ENCODE results near the gene IRX5.

Gene IRX5

GRCh38 chr16:54952195-54952594 is 21.5 kb downstream of the IRX5 start:
- no peak for DNase-seq

- DNase-seq = no peak
These were observed 22.8 kb downstream of the IRX5 start for GRCh38 chr16:54953461-54953860.

- DNase-seq = no peak
These were observed 23.6 kb downstream of the IRX5 start for GRCh38 chr16:54954220-54954619.

- DNase-seq = no peak
These were observed 25.1 kb downstream of the IRX5 start for GRCh38 chr16:54955757-54956156.

GRCh38 chr16:54957403-54958166 is 26.9 kb downstream of the IRX5 start:
- DNase-seq = no peak

- DNase-seq = no peak
These were observed 31.4 kb downstream of the IRX5 start for GRCh38 chr16:54962045-54962444.

GRCh38 chr16:54964239-54964638 is 33.6 kb downstream of the IRX5 start:
- DNase-seq = no peak

- no peak for DNase-seq
These were observed 34.8 kb downstream of the IRX5 start for GRCh38 chr16:54965464-54965863.

GRCh38 chr16:54968011-54968410 is 37.3 kb downstream of the IRX5 start:
- no peak for DNase-seq

- no peak for DNase-seq
These were observed 38.1 kb downstream of the IRX5 start for GRCh38 chr16:54968784-54969183.

- no peak for DNase-seq
These were observed 39.4 kb downstream of the IRX5 start for GRCh38 chr16:54970016-54970415.

- DNase-seq = no peak
These were observed 43.7 kb downstream of the IRX5 start for GRCh38 chr16:54974367-54974766.

GRCh38 chr16:54976651-54977200 is 46.1 kb downstream of the IRX5 start:
- DNase-seq = no peak

- no peak for DNase-seq
These were observed 46.5 kb downstream of the IRX5 start for GRCh38 chr16:54977211-54977610.

- DNase-seq = no peak
These were observed 50.2 kb downstream of the IRX5 start for GRCh38 chr16:54980821-54981220.

All from CD4-positive, alpha-beta T cell treated with Interferon gamma for 1 hour (primary cell).